ENCODE results near the gene CYP11A1. TPM values are rescaled to one million over a fixed set of nuclear protein-coding genes. Genes with fewer than 3 reads are reported as not detected.

Gene CYP11A1
- total RNA-seq, 1 donor from 2014 or later = 2.0 TPM

DNA sequence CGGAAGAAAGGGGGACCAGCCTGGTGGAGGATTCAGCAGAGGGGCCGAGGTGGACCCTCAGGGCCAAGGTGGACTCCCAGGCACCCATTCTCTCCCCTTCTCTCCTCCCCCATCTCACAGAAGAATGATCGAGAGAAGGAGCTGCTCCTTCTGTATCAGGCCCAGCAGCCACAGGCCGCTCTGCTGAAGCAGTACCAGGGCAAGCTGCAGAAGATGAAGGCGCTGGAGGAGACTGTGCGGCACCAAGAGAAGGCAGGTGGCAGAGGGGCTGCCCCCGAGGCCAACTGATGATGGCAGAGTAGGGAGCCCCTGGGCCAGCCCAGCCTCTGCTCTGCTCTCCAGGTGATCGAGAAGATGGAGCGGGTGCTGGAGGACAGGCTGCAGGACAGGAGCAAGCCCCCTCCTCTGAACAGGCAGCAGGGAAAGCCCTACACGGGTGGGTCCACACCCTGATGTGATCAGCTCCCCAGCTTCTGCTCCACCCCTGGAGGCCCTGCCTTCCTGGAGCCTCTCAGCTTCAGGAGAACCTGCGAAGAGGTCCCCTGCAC is 36.5 kb downstream of the CYP11A1 start:
- no peak for DNase-seq (ENCODE audit: low spot score, unreplicated experiment)
- TF ChIP-seq CTCF (IDR thresholded peaks at IDR 0.05; ENCODE audit: unreplicated experiment) = no peak
- H3K4me3 Mint-ChIP-seq (ENCODE audit: low read depth) = no peak overlapping the region
- H3K36me3 Mint-ChIP-seq (ENCODE audit: insufficient read depth) = no peaks in the 10 kb centered on the region
- no peaks in the 10 kb centered on the region for H3K4me1 Mint-ChIP-seq (ENCODE audit: low read depth)
- no peak overlapping the region for H3K27ac Mint-ChIP-seq
- no peaks in the 10 kb centered on the region for H3K9me3 Mint-ChIP-seq (ENCODE audit: low read depth)
- peaks cover 31% of the 10 kb centered on the region for H3K27me3 Mint-ChIP-seq

- TF ChIP-seq CTCF (IDR thresholded peaks at IDR 0.05; ENCODE audit: unreplicated experiment) = no peak
- no peak for DNase-seq (ENCODE audit: low spot score, unreplicated experiment)
- no peaks in the 10 kb centered on the region for H3K4me1 Mint-ChIP-seq (ENCODE audit: low read depth)
- no peak overlapping the region for H3K27ac Mint-ChIP-seq
- H3K9me3 Mint-ChIP-seq (ENCODE audit: low read depth) = no peaks in the 10 kb centered on the region
- H3K4me3 Mint-ChIP-seq (ENCODE audit: low read depth) = no peak overlapping the region
- no peaks in the 10 kb centered on the region for H3K36me3 Mint-ChIP-seq (ENCODE audit: insufficient read depth)
- peaks cover 46% of the 10 kb centered on the region for H3K27me3 Mint-ChIP-seq
Measured at GRCh38 chr15:74328331-74329056, 39.0 kb downstream of the CYP11A1 start.

DNA sequence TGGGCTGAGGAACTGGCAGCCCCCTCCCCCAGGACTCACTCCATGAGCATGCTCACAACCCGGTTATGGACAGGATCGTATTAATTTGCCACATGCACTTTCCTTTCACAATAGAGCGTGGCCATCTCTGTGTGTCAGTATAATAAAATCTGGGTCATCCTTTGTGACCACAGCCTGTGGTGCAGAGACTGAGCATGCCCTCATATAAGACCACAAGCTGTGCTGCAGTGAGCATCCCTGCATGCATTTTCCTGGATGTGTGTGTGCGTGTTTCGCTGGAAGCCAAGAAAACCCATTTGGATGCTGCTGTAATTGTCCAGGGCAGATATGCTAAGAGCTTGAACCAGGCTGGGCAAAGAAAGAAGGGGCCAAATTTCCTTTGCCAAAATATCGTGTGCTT is 39.7 kb downstream of the CYP11A1 start:
- no peak overlapping the region for H3K27ac Mint-ChIP-seq
- H3K36me3 Mint-ChIP-seq (ENCODE audit: insufficient read depth) = no peaks in the 10 kb centered on the region
- H3K4me3 Mint-ChIP-seq (ENCODE audit: low read depth) = no peak overlapping the region
- no peak for TF ChIP-seq CTCF (IDR thresholded peaks at IDR 0.05; ENCODE audit: unreplicated experiment)
- peaks cover 46% of the 10 kb centered on the region for H3K27me3 Mint-ChIP-seq
- H3K4me1 Mint-ChIP-seq (ENCODE audit: low read depth) = no peaks in the 10 kb centered on the region
- H3K9me3 Mint-ChIP-seq (ENCODE audit: low read depth) = no peaks in the 10 kb centered on the region
- DNase-seq (ENCODE audit: low spot score, unreplicated experiment) = no peak

- Mint-ChIP-seq H3K27me3 (peaks cover 42% of the 10 kb centered on the region), H3K27ac (no peak overlapping the region), H3K4me1 (ENCODE audit: low read depth) (no peaks in the 10 kb centered on the region), H3K4me3 (ENCODE audit: low read depth) (no peak overlapping the region), H3K36me3 (ENCODE audit: insufficient read depth) (no peaks in the 10 kb centered on the region), H3K9me3 (ENCODE audit: low read depth) (no peaks in the 10 kb centered on the region)
- DNase-seq (ENCODE audit: low spot score, unreplicated experiment) = no peak
- TF ChIP-seq CTCF (IDR thresholded peaks at IDR 0.05; ENCODE audit: unreplicated experiment) = no peak
Measured at GRCh38 chr15:74326746-74327145, 40.7 kb downstream of the CYP11A1 start.

- H3K27ac Mint-ChIP-seq = no peak overlapping the region
- H3K4me1 Mint-ChIP-seq (ENCODE audit: low read depth) = peaks cover 1% of the 10 kb centered on the region
- TF ChIP-seq CTCF (IDR thresholded peaks at IDR 0.05; ENCODE audit: unreplicated experiment) = no peak
- DNase-seq (ENCODE audit: low spot score, unreplicated experiment) = no peak
- H3K36me3 Mint-ChIP-seq (ENCODE audit: insufficient read depth) = no peaks in the 10 kb centered on the region
- no peaks in the 10 kb centered on the region for H3K9me3 Mint-ChIP-seq (ENCODE audit: low read depth)
- peaks cover 30% of the 10 kb centered on the region for H3K27me3 Mint-ChIP-seq
- no peak overlapping the region for H3K4me3 Mint-ChIP-seq (ENCODE audit: low read depth)
Measured at GRCh38 chr15:74324714-74325113, 42.7 kb downstream of the CYP11A1 start.

Measured in progenitor cell of endocrine pancreas (in vitro differentiated cells).